GM19043 (cell line): ENCODE data around the gene IPCEF1.
"Not testable (repeated sequence)": the region's sequence is repeated elsewhere in the genome, so short reads cannot be mapped to it uniquely, and the experiment has no call there.

ENCODE experiments used
- ATAC-seq: cut with Tn5 transposase; IDR thresholded peaks from one replicate; pipeline ENCODE4 v1.9.1; 2021; ENCODE audit warnings: low read depth; ENCODE audit not compliant: unreplicated experiment

Gene IPCEF1

DNA sequence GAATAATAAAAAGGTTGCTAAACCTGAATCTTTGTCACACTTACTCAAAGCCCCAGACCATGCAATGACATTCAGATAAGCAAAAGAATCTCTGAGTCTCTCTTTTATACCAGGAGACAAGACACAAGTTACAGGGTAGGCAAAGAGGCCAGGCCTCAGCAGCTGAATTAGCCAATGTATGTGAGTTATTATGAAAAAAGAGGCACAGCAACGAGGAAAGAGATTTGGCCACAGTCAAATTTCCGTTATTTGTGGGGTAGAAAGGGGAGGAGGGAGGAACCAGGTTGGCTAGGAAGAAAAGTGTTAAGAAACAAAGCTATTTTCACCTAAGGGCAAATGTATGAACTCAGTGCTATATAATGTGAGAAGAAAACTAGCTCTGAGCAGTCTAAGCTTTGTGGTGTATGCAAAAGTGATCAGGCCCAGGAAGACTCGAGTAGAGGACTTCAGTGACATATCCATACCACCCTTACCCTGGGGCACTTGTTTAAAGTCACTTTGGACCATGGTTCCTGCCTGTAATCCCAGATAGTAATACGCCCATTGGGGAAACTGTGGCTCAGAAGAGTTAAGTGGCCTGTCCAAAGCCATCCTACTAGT, 19.1 kb downstream of the IPCEF1 start:
- ATAC-seq = no peak

DNA sequence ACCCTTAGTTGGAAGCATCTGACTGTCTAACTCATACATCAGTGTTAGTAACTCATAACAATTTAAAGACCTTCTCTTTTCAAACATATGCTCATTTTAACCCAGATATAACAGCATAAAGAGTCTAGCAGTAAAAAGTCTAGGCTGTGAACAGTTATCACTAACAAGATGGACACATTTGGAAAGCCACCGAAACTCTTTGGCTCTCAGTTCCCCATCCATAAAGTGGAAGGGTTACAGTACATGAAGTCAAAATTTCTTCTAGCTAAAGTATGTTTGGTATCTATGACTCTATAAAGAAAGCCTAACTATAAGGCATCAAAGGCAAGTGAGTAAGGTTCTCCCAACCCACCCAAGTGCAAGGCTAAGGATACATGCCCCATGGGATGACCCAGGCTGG, 22.5 kb downstream of the IPCEF1 start:
- peak; percentile 65 for ATAC-seq

DNA sequence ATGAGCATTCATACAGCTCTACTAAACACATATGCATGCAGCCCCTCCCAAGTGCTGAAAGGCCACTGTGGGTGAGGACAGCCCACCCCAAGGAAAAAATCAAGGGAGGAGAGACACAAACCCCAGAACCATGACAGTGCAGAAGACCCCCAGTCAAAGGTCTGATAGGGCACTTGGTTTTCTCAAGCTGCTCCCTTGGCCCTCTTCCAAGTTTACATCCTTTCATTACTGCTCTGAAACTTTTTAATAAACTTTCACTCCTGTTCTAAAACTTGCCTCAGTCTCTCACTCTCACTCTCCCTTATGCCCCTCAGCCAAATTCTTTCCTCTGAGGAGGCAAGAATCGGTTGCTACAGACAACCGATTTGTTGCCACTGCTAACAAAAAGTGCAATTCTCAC, 24.9 kb downstream of the IPCEF1 start:
- no peak for ATAC-seq

DNA sequence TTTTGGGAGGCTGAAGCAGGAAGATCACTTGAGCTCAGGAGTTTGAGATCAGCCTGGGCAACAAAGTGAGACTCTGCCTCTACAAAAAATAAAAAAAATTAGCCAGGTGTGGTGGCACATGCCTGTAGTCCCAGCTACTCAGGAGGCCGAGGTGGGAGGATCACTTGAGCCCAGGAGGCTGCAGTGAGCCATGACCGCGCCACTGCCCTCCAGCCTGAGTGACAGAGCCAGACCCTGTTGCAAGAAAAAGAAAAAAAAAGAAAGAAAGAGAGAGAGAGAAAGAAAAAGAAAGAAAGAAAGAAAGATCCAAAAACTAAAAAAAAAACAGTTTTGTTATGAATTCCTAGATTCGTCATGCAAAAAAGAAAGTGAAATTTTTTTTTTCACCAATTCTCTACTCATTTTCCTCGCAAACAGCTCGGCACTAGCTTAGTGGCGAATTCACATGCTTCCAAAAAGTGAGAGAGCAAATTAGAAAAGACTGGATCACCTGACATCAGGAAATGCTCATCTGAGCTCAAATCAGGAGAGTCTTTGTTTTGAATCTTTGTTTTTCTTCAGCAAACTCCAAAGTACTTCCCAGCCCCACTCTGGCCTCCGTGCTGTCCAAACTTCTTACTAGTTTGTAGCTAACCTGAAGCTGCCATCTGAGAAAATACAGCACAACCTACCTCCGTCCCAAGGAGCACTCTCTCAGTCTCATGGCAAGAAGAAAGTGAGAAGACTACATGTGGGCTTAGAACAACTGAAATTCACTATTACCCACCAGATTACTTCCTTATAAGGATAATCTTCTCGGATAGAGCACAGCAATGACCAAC, 27.0 kb downstream of the IPCEF1 start:
- ATAC-seq = no peak

DNA sequence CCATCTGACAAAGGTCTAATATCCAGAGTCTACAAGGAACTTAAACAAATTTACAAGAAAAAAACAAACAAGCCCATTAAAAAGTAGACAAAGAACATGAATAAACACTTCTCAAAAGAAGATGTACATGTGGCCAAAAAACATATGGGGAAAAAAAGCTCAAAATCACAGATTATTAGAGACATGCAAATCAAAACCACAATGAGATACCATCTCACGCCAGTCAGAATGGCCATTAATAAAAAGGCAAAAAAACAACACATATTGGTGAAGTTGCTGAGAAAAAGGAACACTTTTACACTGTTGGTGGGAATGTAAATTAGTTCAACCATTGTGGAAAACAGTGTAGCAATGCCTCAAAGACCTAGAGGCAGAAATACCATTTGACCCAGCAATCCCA, 29.3 kb downstream of the IPCEF1 start:
- ATAC-seq = not testable (repeated sequence)

DNA sequence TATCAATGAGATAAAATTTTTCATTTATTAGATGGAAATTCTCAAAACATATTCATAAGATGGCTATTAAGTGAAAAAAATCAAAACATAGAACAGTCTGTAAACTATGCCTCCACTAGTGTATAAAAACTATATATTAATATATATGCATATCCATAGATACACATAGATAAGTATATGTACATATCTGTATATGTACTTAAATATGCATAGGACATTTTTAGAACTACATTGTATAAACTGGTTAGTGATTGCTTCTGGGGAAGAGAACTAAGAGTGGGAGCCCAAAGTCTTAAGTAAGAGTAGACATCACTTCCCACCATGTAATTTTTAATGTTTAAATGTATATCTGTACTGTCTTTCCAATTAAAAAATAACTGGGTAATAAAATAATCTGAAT, 31.5 kb downstream of the IPCEF1 start:
- ATAC-seq = no peak

DNA sequence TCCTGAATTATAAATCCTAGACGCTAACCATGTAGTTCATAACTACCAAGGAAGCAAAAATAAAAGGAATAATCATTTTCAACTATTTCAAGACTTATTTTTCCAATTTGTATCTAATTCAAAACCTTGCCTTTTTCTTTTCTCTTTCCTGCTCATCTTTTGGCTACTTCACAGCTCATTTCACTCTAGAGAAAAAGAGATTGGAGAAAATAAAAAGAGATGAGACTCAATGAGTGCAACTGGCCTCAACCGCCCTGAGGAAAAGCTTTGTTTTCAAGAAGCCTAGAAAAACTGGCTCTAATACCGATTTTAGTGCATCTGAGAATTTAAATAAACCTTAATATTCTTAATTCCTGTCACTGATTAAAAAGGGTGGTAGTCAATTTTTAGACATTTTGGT, 36.4 kb downstream of the IPCEF1 start:
- no peak for ATAC-seq

DNA sequence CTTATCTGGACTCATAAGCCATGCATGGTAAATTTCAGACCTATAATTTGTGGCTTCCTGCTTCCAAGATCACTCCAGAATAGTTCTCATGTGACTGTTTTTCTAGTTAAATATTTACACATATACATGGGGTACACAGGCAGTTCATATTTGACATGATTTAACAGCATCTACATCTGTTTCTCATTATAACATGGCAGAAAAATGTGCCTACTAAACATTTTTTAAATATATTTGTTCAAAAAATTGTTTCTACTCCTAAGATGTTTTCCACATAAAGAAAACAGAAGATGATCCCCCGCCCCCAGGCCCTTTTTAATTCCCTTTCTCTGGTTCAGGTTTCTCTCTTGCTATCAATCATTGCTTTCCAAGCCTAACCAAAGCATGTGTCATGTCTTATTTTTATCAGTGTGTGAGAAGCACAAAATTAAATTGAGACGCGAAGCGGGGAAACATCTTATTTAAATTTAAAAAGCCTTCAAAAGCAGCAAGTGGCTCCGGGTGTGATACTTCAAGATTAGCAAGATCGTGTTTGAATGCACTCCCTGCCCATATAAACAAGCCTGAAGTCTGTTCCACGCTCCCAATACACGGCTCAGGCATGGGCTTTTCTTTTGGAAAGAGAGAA, 37.3 kb downstream of the IPCEF1 start:
- ATAC-seq = peak; percentile 65

DNA sequence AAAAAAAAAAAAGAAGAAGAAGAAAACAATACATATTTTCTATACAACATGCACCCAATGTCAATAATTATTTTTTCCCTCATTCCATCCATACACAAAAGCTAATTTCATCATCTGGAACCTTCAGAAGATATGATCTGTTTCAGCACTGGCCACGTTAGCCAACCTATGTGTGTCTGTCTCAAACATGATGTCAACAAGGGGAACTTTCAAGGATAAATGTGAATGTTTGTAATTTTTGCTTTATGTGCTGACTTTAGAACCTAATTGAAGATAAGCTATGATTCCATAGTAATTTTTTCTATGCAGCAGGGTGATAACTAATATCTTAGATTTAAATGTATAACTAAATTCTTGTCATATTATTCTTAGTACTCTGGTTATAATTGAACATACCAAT, 37.9 kb downstream of the IPCEF1 start:
- no peak for ATAC-seq

DNA sequence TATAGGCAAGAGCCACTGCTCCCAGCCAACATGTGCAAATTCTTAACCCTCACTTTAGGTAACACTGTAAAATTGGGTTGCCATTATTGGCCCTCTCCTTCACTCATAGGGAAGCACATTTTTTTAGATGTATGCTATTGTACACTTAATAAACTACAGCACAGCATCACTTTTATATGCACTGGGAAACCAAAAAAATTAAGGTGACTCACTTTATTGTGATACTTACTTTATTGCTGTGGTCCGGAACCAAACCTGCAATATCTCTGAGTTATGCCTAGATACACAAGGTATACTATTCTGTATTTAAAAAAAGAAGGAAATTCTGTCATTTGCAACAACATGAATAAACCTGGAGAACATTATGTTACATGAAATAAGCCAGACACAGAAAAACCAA, 40.5 kb downstream of the IPCEF1 start:
- no peak for ATAC-seq

DNA sequence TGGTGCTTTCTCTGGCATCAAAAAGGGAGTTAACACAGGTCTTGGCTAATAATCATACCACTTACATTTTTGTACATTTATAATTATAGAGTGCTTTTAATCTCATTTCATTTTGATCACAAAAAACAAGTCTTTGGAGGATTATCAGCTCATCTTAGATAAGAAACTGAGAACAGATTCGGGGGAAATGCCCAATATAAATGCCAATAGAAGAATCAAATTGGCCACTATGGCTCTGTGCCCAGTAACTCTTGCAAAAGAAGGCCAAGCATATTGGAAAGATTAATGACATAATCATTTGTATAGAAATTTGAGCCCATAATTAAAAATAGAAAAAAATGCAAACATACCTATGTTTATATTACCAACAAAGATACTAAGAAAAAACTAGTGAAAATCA, 42.5 kb downstream of the IPCEF1 start:
- no peak for ATAC-seq

DNA sequence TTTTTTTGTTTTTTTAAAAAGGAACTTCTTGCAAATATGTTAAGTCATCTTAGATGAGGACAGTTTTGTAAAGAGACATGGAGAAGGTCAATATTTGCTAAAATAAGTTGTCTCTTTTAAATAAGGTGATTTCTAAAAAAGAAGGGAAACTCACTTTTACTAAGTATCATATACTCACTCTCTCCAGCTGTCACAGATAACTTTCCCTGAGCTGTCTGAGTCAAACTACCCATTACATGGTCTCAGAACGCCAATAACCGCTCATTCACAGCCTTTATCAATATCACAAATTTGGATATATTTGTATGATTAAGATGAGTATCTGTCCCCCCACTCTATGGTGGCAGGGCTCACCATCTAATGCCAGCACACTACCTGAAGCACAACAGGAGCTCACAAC, 47.6 kb downstream of the IPCEF1 start:
- ATAC-seq = no peak

DNA sequence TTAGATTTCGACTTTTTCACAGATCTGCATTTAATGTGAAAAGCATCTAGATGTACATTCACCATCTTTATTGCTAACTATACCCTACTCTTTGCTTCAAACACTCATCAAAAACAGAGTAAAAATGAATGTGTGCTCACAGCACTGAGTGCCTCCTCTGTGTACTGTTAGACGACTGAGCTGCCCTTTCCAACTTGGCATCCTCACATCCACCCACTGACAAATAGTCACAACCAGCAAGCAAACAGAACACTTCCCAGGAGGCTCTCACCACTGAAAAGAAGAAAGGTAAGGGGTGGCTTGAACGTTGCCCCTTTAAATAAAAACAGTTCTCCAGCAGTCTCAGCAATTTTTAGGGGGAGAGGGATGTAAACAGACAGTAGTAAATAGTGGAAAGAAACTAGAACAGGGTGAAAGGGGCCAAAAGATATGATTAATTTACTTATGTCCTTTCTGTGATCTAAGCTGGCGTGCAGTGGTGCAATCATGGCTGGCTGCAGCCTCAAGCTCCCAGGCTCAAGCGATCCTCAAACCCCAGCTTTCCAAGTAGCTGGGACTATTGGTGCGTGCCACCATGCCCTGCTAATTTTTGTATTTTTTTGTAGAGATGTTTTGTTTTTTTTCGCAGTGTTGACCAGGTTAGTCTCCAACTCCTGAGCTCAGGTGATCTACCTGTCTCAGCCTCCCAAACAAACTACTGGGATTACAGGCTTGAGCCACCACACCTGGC, 48.7 kb downstream of the IPCEF1 start:
- no peak for ATAC-seq

DNA sequence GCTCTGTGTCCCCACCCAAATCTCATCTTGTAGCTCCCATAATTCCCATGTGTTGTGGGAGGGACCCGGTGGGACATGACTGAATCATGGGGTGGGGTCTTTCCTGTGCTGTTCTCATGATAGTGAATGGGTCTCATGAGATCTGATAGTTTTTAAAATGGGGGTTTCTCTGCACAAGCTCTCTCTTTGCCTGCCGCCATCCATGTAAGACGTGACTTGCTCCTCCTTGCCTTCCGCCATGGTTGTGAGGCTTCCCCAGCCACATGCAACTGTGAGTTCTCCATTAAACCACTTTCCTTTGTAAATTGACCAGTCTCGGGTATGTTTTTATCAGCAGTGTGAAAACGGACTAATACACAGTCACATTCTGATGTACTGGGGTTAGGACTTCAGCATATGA, 49.5 kb downstream of the IPCEF1 start:
- not testable (repeated sequence) for ATAC-seq

DNA sequence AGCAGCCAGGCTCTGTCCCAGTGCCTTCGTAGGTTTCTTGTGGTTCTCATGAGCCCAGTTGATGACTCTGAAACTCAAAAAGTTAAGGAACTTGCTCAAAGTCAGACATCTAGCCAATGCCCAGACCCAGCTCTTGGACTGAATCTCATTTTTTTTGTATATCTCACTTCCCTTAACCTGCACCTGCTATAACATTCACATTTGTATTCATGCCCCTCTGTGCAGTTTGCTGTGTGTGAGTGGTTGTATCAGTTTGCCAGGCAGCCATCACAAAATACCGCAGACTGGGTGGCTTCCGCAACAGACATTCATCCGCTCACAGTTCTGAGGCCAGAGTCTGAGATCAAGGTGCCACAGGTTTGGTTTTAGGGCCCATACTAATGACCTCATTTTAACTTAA, 49.9 kb downstream of the IPCEF1 start:
- ATAC-seq = peak; percentile 62

DNA sequence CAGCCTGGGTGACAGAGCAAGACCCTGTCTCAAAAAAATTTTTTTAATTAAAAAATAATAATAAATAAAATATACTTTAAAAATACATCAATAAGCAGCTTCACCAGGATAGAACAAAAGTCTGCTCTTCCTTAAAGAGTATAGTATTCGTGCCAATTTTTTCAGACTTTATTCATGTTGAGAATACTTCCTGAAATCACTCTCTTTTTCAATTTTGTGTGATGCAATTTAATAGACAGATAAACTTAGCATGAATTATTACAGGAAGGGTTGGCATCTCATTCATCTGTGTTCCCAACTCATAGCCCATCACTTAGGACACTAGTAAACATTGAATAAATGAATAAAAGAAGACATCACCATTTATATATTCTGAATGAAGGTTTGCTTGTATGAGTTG, 52.4 kb downstream of the IPCEF1 start:
- no peak for ATAC-seq

DNA sequence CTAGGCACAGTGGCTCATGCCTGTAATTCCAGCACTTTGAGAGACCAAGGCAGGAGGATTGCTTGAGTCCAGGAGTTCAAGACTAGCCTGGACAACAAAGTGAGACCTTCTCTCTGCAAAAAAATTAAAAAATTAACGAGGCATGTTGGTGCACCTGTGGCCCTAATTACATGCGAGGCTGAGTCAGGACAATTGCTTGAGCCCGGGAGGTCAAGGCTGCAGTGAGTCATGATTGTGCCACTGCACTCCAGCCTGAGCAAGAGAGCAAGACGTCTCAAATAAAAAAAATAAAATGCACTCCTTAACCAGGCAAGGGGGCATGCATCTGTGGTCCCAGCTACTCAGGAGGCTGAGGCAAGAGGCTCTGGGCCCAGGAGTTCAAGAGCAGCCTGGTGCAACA, 53.0 kb downstream of the IPCEF1 start:
- not testable (repeated sequence) for ATAC-seq

DNA sequence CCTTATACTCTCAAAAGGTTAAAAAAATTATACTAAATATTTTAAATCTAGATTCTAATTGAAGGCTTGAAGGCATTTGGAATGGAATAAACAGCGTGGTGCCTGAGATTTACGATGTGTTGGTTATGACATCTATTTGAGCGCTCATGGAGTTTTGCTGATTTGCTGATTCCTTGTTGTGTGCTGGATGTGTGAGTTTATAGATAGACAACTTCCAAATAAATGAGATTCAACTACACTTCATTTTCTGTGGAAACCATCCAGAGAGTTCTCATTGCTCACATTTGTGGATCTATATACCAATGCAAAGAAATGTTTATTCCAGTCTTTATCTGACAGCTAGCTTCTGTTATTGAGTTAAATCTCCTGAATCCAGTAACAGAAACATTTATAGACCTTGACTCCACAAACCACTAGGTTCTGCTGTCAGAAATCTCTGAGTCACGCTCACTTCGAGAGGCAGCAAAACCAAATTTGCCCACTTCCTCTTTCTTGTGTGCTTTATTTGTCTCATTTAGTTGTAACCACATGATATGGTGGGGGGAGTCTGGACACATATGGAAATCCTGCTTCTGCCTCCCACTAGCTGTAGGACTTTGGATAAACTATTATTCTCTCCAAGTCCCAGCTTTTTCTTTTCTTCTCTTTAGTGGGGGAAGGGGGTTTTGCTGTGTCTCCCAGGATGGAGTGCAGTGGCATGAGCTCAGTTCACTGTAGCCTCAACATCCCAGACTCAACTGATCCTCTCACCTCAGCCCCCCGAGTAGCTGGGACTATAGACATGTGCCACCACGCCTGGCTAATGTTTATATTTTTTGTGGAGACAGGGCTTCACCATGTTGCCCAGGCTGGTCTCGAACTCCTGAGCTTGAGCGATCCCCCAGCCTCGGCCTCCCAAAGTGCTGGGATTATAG, 54.5 kb downstream of the IPCEF1 start:
- ATAC-seq = peak; percentile 77

DNA sequence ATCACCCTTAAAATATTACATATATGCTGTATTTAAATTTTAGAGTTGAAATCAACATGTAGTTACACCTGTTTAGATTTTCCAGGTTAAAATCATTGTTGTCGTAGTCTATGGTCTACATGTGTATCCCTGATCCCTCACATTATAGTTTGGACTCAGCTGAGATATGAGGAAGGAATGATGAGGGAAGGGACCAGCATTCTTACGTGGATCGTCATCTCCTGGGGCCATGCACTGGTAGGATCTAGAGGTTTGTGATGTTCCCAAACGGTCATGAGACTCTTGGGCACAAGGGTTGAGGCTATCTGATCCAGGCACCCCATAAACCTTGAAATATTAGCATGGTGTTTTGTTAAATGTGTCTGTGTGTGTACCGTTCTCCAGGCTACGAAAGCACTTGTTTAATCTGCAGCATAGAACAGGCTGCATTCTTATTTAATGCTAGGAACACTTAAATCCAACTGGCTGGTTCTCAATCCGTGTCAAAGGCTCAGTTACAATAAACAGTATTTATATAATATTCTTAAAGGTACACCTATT, 55.4 kb downstream of the IPCEF1 start:
- no peak for ATAC-seq

DNA sequence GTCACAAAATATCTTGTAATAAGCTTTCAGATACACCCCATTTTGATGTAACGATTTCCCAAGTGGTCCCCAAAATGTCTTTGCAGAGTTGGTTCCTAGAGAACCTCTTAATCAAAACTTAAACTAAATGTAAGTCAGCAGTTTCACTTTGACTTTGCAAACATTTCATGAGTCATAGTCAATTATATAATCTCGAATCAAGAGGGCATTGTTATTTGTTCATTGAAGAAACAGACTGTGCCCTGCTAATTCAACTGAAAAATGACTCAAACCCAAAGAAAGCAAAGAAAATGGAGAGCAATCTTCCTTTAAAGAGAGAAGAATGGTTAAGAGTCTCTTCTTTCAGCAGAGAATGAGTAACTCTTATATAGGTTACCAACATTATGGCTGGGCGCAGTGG, 58.3 kb downstream of the IPCEF1 start:
- ATAC-seq = peak; percentile 36
